GM18861 (cell line): ENCODE measurements around the gene GSK3A.

ENCODE experiments used
- ATAC-seq: cut with Tn5 transposase; IDR thresholded peaks from one replicate; pipeline ENCODE4 v1.9.1; 2021; ENCODE audit not compliant: unreplicated experiment

The GSK3A gene

GRCh38 chr19:42249769-42250168, 7.4 kb upstream of the GSK3A start:
- no peak for ATAC-seq

GRCh38 chr19:42249149-42249750, 6.8 kb upstream of the GSK3A start:
- no peak for ATAC-seq

- no peak for ATAC-seq
Measured at GRCh38 chr19:42248270-42249148, 6.1 kb upstream of the GSK3A start.

GRCh38 chr19:42247640-42248199, 5.3 kb upstream of the GSK3A start:
- ATAC-seq: no peak

GRCh38 chr19:42246922-42247639, 4.7 kb upstream of the GSK3A start:
- ATAC-seq: no peak

GRCh38 chr19:42246143-42246921, 3.9 kb upstream of the GSK3A start:
- no peak for ATAC-seq

GRCh38 chr19:42245231-42245630, 2.8 kb upstream of the GSK3A start:
- no peak for ATAC-seq

- ATAC-seq: peak; percentile 30
Measured at GRCh38 chr19:42244347-42245220, 2.2 kb upstream of the GSK3A start.

GRCh38 chr19:42242069-42242511, 312 bp downstream of the GSK3A start:
- ATAC-seq: no peak

- no peak for ATAC-seq
Measured at GRCh38 chr19:42241279-42241678, 1.1 kb downstream of the GSK3A start.

GRCh38 chr19:42239544-42240220, 2.7 kb downstream of the GSK3A start:
- no peak for ATAC-seq

GRCh38 chr19:42235181-42235580, 7.2 kb downstream of the GSK3A start:
- no peak for ATAC-seq

- no peak for ATAC-seq
Measured at GRCh38 chr19:42234364-42234763, 8.0 kb downstream of the GSK3A start.

- ATAC-seq: no peak
Measured at GRCh38 chr19:42233678-42234292, 8.6 kb downstream of the GSK3A start.

- no peak for ATAC-seq
Measured at GRCh38 chr19:42233106-42233505, 9.3 kb downstream of the GSK3A start.

GRCh38 chr19:42232435-42232834, 10.0 kb downstream of the GSK3A start:
- ATAC-seq: no peak

- ATAC-seq: no peak
Measured at GRCh38 chr19:42230571-42230970, 11.8 kb downstream of the GSK3A start.

- ATAC-seq: no peak
Measured at GRCh38 chr19:42229855-42230351, 12.5 kb downstream of the GSK3A start.
